ENCODE results near the gene TCF4. TPM values are rescaled to one million over a fixed set of nuclear protein-coding genes. Genes with fewer than 3 reads are reported as not detected.

Gene TCF4
- total RNA-seq, 1 experiment from 2014 or later, result 261 TPM

GRCh38 chr18:55623626-55624025, 35.6 kb upstream of the TCF4 start:
- no peak for DNase-seq
- Histone ChIP-seq H3K27me3 (ENCODE audit: low read length) (no peaks in the 10 kb centered on the region), H3K9ac (ENCODE audit: low read length) (no peak overlapping the region)

GRCh38 chr18:55610506-55610905, 22.5 kb upstream of the TCF4 start:
- no peak overlapping the region for H3K9ac ChIP-seq (ENCODE audit: low read length)
- peaks cover 8% of the 10 kb centered on the region for H3K4me1 ChIP-seq (ENCODE audit: low read length)
- no peak overlapping the region for H3K27ac ChIP-seq (ENCODE audit: low read length)
- H3K36me3 ChIP-seq (ENCODE audit: insufficient read depth, low read length), result no peaks in the 10 kb centered on the region
- no peak overlapping the region for H3K4me2 ChIP-seq (ENCODE audit: low read depth, low read length, poor library complexity, severe bottlenecking)
- H4K20me1 ChIP-seq (ENCODE audit: insufficient read depth, low read depth, low read length), result no peaks in the 10 kb centered on the region
- no peaks in the 10 kb centered on the region for H3K9me2 ChIP-seq (replicated peaks; ENCODE audit: insufficient read depth, low read length)
- H3K79me2 ChIP-seq (ENCODE audit: low read length), result no peaks in the 10 kb centered on the region
- DNase-seq, result no peak
- H3K27me3 ChIP-seq (ENCODE audit: low read length), result 0 out of 2 replicates have a peak, but pooled peaks cover 2% of the 10 kb centered on the region
- H3K9me3 ChIP-seq (ENCODE audit: low read length), result peaks cover 3% of the 10 kb centered on the region; the same call in 1 of the 2 replicates
- no peak overlapping the region for H2AFZ ChIP-seq (ENCODE audit: low read length)
- H3K4me3 ChIP-seq (ENCODE audit: low read length), result no peak overlapping the region

More at GRCh38 chr18:55623626-55624025, 35.6 kb upstream of the TCF4 start:
- H3K4me3 ChIP-seq (ENCODE audit: low read length), result no peak overlapping the region
- no peaks in the 10 kb centered on the region for H3K9me3 ChIP-seq (ENCODE audit: low read length)
- H3K4me1 ChIP-seq (ENCODE audit: low read length), result no peaks in the 10 kb centered on the region
- H4K20me1 ChIP-seq (ENCODE audit: insufficient read depth, low read depth, low read length), result no peaks in the 10 kb centered on the region
- no peak overlapping the region for H3K4me2 ChIP-seq (ENCODE audit: low read depth, low read length, poor library complexity, severe bottlenecking)
- no peaks in the 10 kb centered on the region for H3K36me3 ChIP-seq (ENCODE audit: insufficient read depth, low read length)
- H3K79me2 ChIP-seq (ENCODE audit: low read length), result no peaks in the 10 kb centered on the region
- H3K27ac ChIP-seq (ENCODE audit: low read length), result no peak overlapping the region
- H3K9me2 ChIP-seq (replicated peaks; ENCODE audit: insufficient read depth, low read length), result no peaks in the 10 kb centered on the region
- no peak overlapping the region for H2AFZ ChIP-seq (ENCODE audit: low read length)

- Histone ChIP-seq H2AFZ (ENCODE audit: low read length) (no peak overlapping the region; the same call in 1 of the 2 replicates), H3K79me2 (ENCODE audit: low read length) (no peaks in the 10 kb centered on the region), H3K27me3 (ENCODE audit: low read length) (0 out of 2 replicates have a peak, but pooled peaks cover 2% of the 10 kb centered on the region)
These were observed 21.3 kb upstream of the TCF4 start for GRCh38 chr18:55609160-55609825.

DNA sequence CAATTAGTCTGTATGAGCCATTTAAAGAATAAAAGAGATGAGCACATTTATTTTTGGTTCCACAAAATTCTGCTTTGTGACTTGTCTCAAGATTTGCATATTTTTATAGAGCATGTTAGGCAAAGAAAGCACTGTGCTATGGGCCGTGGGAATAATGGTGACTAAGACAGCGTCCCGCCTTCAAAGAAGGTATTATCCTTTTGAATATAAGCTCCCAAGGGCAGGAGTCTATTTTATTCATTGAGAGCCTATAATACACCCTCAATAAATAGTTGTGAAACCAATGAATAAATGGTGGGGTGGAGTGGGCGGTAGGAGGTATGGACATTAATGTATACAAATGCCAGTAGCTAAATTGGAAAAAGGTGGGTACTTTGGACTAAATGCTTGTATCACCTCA, 20.5 kb upstream of the TCF4 start:
- H3K4me1 ChIP-seq (ENCODE audit: low read length), result peaks cover 9% of the 10 kb centered on the region
- no peak overlapping the region for H3K27ac ChIP-seq (ENCODE audit: low read length)
- no peaks in the 10 kb centered on the region for H3K36me3 ChIP-seq (ENCODE audit: insufficient read depth, low read length)
- no peak overlapping the region for H3K9ac ChIP-seq (ENCODE audit: low read length)
- no peaks in the 10 kb centered on the region for H3K79me2 ChIP-seq (ENCODE audit: low read length)
- no peak overlapping the region; the same call in 1 of the 2 replicates for H2AFZ ChIP-seq (ENCODE audit: low read length)
- no peaks in the 10 kb centered on the region for H4K20me1 ChIP-seq (ENCODE audit: insufficient read depth, low read depth, low read length)
- DNase-seq, result no peak
- H3K4me2 ChIP-seq (ENCODE audit: low read depth, low read length, poor library complexity, severe bottlenecking), result no peak overlapping the region
- 0 out of 2 replicates have a peak, but pooled peaks cover 2% of the 10 kb centered on the region for H3K27me3 ChIP-seq (ENCODE audit: low read length)
- no peaks in the 10 kb centered on the region for H3K9me2 ChIP-seq (replicated peaks; ENCODE audit: insufficient read depth, low read length)
- H3K9me3 ChIP-seq (ENCODE audit: low read length), result no peaks in the 10 kb centered on the region
- no peak overlapping the region for H3K4me3 ChIP-seq (ENCODE audit: low read length)

More at GRCh38 chr18:55609160-55609825, 21.3 kb upstream of the TCF4 start:
- H3K36me3 ChIP-seq (ENCODE audit: insufficient read depth, low read length), result no peaks in the 10 kb centered on the region
- no peak for DNase-seq
- no peak overlapping the region for H3K27ac ChIP-seq (ENCODE audit: low read length)
- H3K4me3 ChIP-seq (ENCODE audit: low read length), result no peak overlapping the region
- peaks cover 9% of the 10 kb centered on the region for H3K4me1 ChIP-seq (ENCODE audit: low read length)
- H3K9ac ChIP-seq (ENCODE audit: low read length), result no peak overlapping the region
- H4K20me1 ChIP-seq (ENCODE audit: insufficient read depth, low read depth, low read length), result no peaks in the 10 kb centered on the region
- no peak overlapping the region for H3K4me2 ChIP-seq (ENCODE audit: low read depth, low read length, poor library complexity, severe bottlenecking)
- no peaks in the 10 kb centered on the region; the same call in 1 of the 2 replicates for H3K9me3 ChIP-seq (ENCODE audit: low read length)
- H3K9me2 ChIP-seq (replicated peaks; ENCODE audit: insufficient read depth, low read length), result no peaks in the 10 kb centered on the region

DNA sequence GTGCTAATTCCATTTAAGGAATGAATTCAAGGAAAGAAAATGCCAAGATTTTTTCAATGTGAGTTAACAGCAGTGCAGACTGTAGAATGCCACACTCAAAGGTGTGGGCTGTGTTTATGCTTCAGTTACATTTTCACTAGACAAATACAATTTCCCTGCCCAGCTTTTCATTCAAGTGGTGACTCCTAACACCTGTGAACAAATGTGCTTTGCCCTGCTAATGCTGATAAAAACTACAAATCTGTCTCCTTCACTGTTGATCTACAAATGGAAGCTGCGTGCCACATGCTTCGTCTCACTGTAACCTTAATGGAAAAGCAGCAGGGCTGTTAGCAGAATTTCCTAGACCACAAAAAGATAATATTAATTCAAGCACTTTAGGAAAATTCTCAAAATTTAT, 19.8 kb upstream of the TCF4 start:
- H3K27ac ChIP-seq (ENCODE audit: low read length), result no peak overlapping the region

DNA sequence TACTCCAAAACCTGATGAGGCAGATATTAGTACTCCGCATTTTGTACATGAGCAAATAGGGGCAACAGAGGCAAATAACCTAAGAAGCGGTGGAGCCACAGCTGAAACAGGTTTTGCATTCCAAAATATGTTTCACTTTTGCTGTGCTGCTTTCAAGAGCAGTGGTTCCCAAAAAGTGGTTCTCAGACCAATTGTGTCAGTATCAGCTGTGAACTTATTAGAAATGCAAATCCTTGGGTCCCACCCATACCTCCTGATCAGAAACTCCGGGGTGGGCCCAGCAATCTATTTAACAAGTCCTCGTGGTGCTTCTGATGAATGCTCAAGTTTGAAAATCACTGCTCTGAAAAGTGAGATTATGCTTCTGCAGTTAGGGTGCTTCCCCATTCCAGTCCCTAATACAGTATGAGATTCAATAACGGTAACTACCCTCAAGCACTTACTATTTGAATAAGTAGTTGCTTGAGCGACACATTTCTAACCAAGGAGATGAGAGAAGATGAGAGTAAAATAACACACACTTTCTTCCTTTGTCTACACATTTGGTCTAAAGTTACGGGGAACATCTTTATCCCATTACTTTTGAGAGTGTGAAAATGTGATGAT, 17.8 kb upstream of the TCF4 start:
- no peaks in the 10 kb centered on the region for H3K9me2 ChIP-seq (replicated peaks; ENCODE audit: insufficient read depth, low read length)
- H3K9ac ChIP-seq (ENCODE audit: low read length), result no peak overlapping the region
- H3K79me2 ChIP-seq (ENCODE audit: low read length), result no peaks in the 10 kb centered on the region
- no peak for DNase-seq
- H3K36me3 ChIP-seq (ENCODE audit: insufficient read depth, low read length), result no peaks in the 10 kb centered on the region
- no peaks in the 10 kb centered on the region for H4K20me1 ChIP-seq (ENCODE audit: insufficient read depth, low read depth, low read length)
- H3K27me3 ChIP-seq (ENCODE audit: low read length), result 0 out of 2 replicates have a peak, but pooled peaks cover 2% of the 10 kb centered on the region
- H3K9me3 ChIP-seq (ENCODE audit: low read length), result no peaks in the 10 kb centered on the region
- H2AFZ ChIP-seq (ENCODE audit: low read length), result no peak overlapping the region
- H3K4me3 ChIP-seq (ENCODE audit: low read length), result no peak overlapping the region
- H3K27ac ChIP-seq (ENCODE audit: low read length), result no peak overlapping the region
- peaks cover 9% of the 10 kb centered on the region for H3K4me1 ChIP-seq (ENCODE audit: low read length)
- H3K4me2 ChIP-seq (ENCODE audit: low read depth, low read length, poor library complexity, severe bottlenecking), result no peak overlapping the region

More for the DNA sequence above, 19.8 kb upstream of the TCF4 start:
- H3K9me2 ChIP-seq (replicated peaks; ENCODE audit: insufficient read depth, low read length), result no peaks in the 10 kb centered on the region
- DNase-seq, result no peak
- H3K4me3 ChIP-seq (ENCODE audit: low read length), result no peak overlapping the region
- H3K27me3 ChIP-seq (ENCODE audit: low read length), result 0 out of 2 replicates have a peak, but pooled peaks cover 2% of the 10 kb centered on the region
- H4K20me1 ChIP-seq (ENCODE audit: insufficient read depth, low read depth, low read length), result no peaks in the 10 kb centered on the region
- H3K4me2 ChIP-seq (ENCODE audit: low read depth, low read length, poor library complexity, severe bottlenecking), result no peak overlapping the region
- no peaks in the 10 kb centered on the region for H3K9me3 ChIP-seq (ENCODE audit: low read length)
- no peaks in the 10 kb centered on the region for H3K79me2 ChIP-seq (ENCODE audit: low read length)
- no peak overlapping the region for H2AFZ ChIP-seq (ENCODE audit: low read length)
- no peak overlapping the region for H3K9ac ChIP-seq (ENCODE audit: low read length)
- H3K36me3 ChIP-seq (ENCODE audit: insufficient read depth, low read length), result no peaks in the 10 kb centered on the region
- peaks cover 9% of the 10 kb centered on the region for H3K4me1 ChIP-seq (ENCODE audit: low read length)

DNA sequence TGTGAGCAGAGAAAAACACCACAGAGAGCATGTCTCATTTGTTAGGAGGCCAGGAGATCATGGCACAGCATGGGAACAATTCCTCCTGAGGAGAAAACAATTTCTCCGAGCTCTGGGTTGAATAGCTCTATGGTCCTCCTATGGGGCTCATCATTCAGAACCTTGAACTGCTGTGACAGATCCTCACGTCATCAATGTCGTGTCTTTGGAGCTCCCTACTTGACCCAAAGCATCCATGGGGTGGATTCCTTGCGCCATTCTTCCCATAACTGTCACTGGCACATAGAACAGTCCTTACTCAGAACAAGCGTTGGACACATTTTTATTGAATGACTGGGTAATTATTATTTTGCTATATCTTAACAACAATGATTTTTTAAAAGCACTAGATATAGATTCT, 15.8 kb upstream of the TCF4 start:
- DNase-seq, result no peak
- Histone ChIP-seq H3K27ac (ENCODE audit: low read length) (no peak overlapping the region), H4K20me1 (ENCODE audit: insufficient read depth, low read depth, low read length) (no peaks in the 10 kb centered on the region), H3K4me2 (ENCODE audit: low read depth, low read length, poor library complexity, severe bottlenecking) (no peak overlapping the region), H3K36me3 (ENCODE audit: insufficient read depth, low read length) (no peaks in the 10 kb centered on the region), H3K4me1 (ENCODE audit: low read length) (peaks cover 5% of the 10 kb centered on the region), H2AFZ (ENCODE audit: low read length) (no peak overlapping the region), H3K27me3 (ENCODE audit: low read length) (0 out of 2 replicates have a peak, but pooled peaks cover 2% of the 10 kb centered on the region), H3K9me3 (ENCODE audit: low read length) (no peaks in the 10 kb centered on the region), H3K4me3 (ENCODE audit: low read length) (no peak overlapping the region), H3K79me2 (ENCODE audit: low read length) (no peaks in the 10 kb centered on the region), H3K9me2 (replicated peaks; ENCODE audit: insufficient read depth, low read length) (no peaks in the 10 kb centered on the region), H3K9ac (ENCODE audit: low read length) (no peak overlapping the region)

- no peak overlapping the region for H2AFZ ChIP-seq (ENCODE audit: low read length)
- H3K4me1 ChIP-seq (ENCODE audit: low read length), result peaks cover 5% of the 10 kb centered on the region
- H3K27me3 ChIP-seq (ENCODE audit: low read length), result no peaks in the 10 kb centered on the region
- peaks cover 4% of the 10 kb centered on the region; the same call in 1 of the 2 replicates for H3K79me2 ChIP-seq (ENCODE audit: low read length)
- H3K27ac ChIP-seq (ENCODE audit: low read length), result no peak overlapping the region
- H3K36me3 ChIP-seq (ENCODE audit: insufficient read depth, low read length), result no peaks in the 10 kb centered on the region
- no peaks in the 10 kb centered on the region for H3K9me2 ChIP-seq (replicated peaks; ENCODE audit: insufficient read depth, low read length)
- H4K20me1 ChIP-seq (ENCODE audit: insufficient read depth, low read depth, low read length), result no peaks in the 10 kb centered on the region
- no peaks in the 10 kb centered on the region for H3K9me3 ChIP-seq (ENCODE audit: low read length)
- H3K4me2 ChIP-seq (ENCODE audit: low read depth, low read length, poor library complexity, severe bottlenecking), result no peak overlapping the region
- no peak overlapping the region for H3K9ac ChIP-seq (ENCODE audit: low read length)
- no peak overlapping the region for H3K4me3 ChIP-seq (ENCODE audit: low read length)
- DNase-seq, result no peak
These were observed 5.9 kb upstream of the TCF4 start for GRCh38 chr18:55593888-55594287.
